SK-N-MC (cell line): ENCODE data around the gene ABCF2.

Experiments
- DNase-seq: peaks from one replicate; pipeline ENCODE4 v3.0.0-alpha.2; 2011; ENCODE audit warnings: low read depth, low spot score
- H3K27ac ChIP-seq: fragments of 200-600 bp; sonication (generic); 2 replicates; pipeline ENCODE4 v1.5.1; 2016; ENCODE audit warnings: mixed run types
- H3K36me3 ChIP-seq: fragments of 200-600 bp; sonication (generic); 2 replicates; pipeline ENCODE4 v1.6.1; 2017; ENCODE audit warnings: antibody characterized with exemption, low read length, mixed read lengths; ENCODE audit not compliant: insufficient read depth
- H3K4me3 ChIP-seq: fragments of 200-600 bp; sonication (generic); 2 replicates; pipeline ENCODE4 v1.5.1; 2016
- H3K9ac ChIP-seq: fragments of 200-600 bp; sonication (generic); 2 replicates; pipeline ENCODE4 v1.8.0; 2017; ENCODE audit warnings: mixed run types, mixed read lengths; ENCODE audit not compliant: insufficient read length
- H3K9me3 ChIP-seq: fragments of 200-600 bp; sonication (generic); 2 replicates; pipeline ENCODE4 v1.6.1; 2017; ENCODE audit warnings: low read depth, mild to moderate bottlenecking, antibody characterized with exemption, low read length, moderate library complexity, mixed read lengths
- EZH2 ChIP-seq: fragments of 200-600 bp; sonication (generic); IDR thresholded peaks from one replicate; pipeline ENCODE4 v1.6.1; 2017; ENCODE audit warnings: antibody characterized with exemption
- FOXP2 ChIP-seq: optimal IDR thresholded peaks from 2 replicates; pipeline ENCODE3; 2011; ENCODE audit warnings: mild to moderate bottlenecking, moderate library complexity; ENCODE audit not compliant: insufficient read depth; ENCODE audit errors: extremely low read length, control extremely low read depth
- POLR2AphosphoS5 ChIP-seq: IDR thresholded peaks from 2 replicates; pipeline ENCODE4 v1.6.1; 2012; ENCODE audit warnings: mild to moderate bottlenecking, low read depth, low read length, borderline replicate concordance

Gene ABCF2

GRCh38 chr7:151206914-151207313 lies 20.1 kb downstream of the ABCF2 start:
- Histone ChIP-seq H3K36me3 (no peaks in the 10 kb centered on the region), H3K9ac (no peak overlapping the region), H3K27ac (no peak overlapping the region), H3K9me3 (no peaks in the 10 kb centered on the region), H3K4me3 (no peak overlapping the region)
- no peak for DNase-seq
- TF ChIP-seq EZH2: no peak
- no peak for TF ChIP-seq POLR2AphosphoS5
- no peak for TF ChIP-seq FOXP2

GRCh38 chr7:151205730-151206129 lies 21.3 kb downstream of the ABCF2 start:
- Histone ChIP-seq H3K9ac (no peak overlapping the region), H3K9me3 (no peaks in the 10 kb centered on the region), H3K4me3 (no peak overlapping the region), H3K36me3 (no peaks in the 10 kb centered on the region), H3K27ac (no peak overlapping the region)
- TF ChIP-seq POLR2AphosphoS5 (no peak), FOXP2 (no peak), EZH2 (no peak)
- DNase-seq: no peak

- no peaks in the 10 kb centered on the region for H3K9me3 ChIP-seq
- DNase-seq: no peak
- TF ChIP-seq EZH2: no peak
- no peak for TF ChIP-seq FOXP2
- no peak for TF ChIP-seq POLR2AphosphoS5
Observed at GRCh38 chr7:151204383-151205032, 22.5 kb downstream of the ABCF2 start.

GRCh38 chr7:151202836-151203235 lies 24.2 kb downstream of the ABCF2 start:
- H3K9ac ChIP-seq: no peak overlapping the region
- no peak for DNase-seq
- no peak overlapping the region for H3K27ac ChIP-seq
- no peaks in the 10 kb centered on the region for H3K9me3 ChIP-seq
- no peak overlapping the region for H3K4me3 ChIP-seq
- TF ChIP-seq FOXP2: no peak
- TF ChIP-seq EZH2: no peak
- H3K36me3 ChIP-seq: no peaks in the 10 kb centered on the region

More at GRCh38 chr7:151204383-151205032, 22.5 kb downstream of the ABCF2 start:
- H3K27ac ChIP-seq: no peak overlapping the region
- H3K9ac ChIP-seq: no peak overlapping the region
- H3K36me3 ChIP-seq: no peaks in the 10 kb centered on the region
- H3K4me3 ChIP-seq: no peak overlapping the region

GRCh38 chr7:151201751-151202150 lies 25.3 kb downstream of the ABCF2 start:
- no peak overlapping the region for H3K9ac ChIP-seq
- DNase-seq: no peak
- no peak overlapping the region for H3K27ac ChIP-seq
- TF ChIP-seq POLR2AphosphoS5 (no peak), EZH2 (no peak), FOXP2 (no peak)
- H3K4me3 ChIP-seq: no peak overlapping the region
- no peaks in the 10 kb centered on the region for H3K9me3 ChIP-seq
- no peaks in the 10 kb centered on the region for H3K36me3 ChIP-seq

- Histone ChIP-seq H3K4me3 (no peak overlapping the region), H3K9me3 (no peaks in the 10 kb centered on the region), H3K9ac (no peak overlapping the region), H3K36me3 (no peaks in the 10 kb centered on the region), H3K27ac (no peak overlapping the region)
- DNase-seq: no peak
- TF ChIP-seq EZH2 (no peak), FOXP2 (no peak), POLR2AphosphoS5 (no peak)
Observed at GRCh38 chr7:151201344-151201743, 25.7 kb downstream of the ABCF2 start.

- H3K36me3 ChIP-seq: no peaks in the 10 kb centered on the region
- no peak overlapping the region for H3K27ac ChIP-seq
- DNase-seq: no peak
- no peaks in the 10 kb centered on the region for H3K9me3 ChIP-seq
- TF ChIP-seq POLR2AphosphoS5 (no peak), EZH2 (no peak)
- H3K9ac ChIP-seq: no peak overlapping the region
- peak overlapping the region; percentile 18; the same call in 1 of the 2 replicates for H3K4me3 ChIP-seq
Observed at GRCh38 chr7:151198945-151199848, 27.8 kb downstream of the ABCF2 start.

GRCh38 chr7:151197932-151198331 lies 29.1 kb downstream of the ABCF2 start:
- no peaks in the 10 kb centered on the region for H3K36me3 ChIP-seq
- no peak overlapping the region for H3K27ac ChIP-seq
- H3K9me3 ChIP-seq: no peaks in the 10 kb centered on the region
- no peak overlapping the region for H3K4me3 ChIP-seq
- TF ChIP-seq EZH2: no peak
- TF ChIP-seq POLR2AphosphoS5: no peak
- no peak for TF ChIP-seq FOXP2
- no peak overlapping the region for H3K9ac ChIP-seq
- DNase-seq: no peak
